Left lung (tissue), 10 donors: Measurements from ENCODE around the gene MYOM1. TPM values are rescaled to one million over a fixed set of nuclear protein-coding genes. Genes with fewer than 3 reads are reported as not detected.

Experiments used
- ATAC-seq: fragments of 200-7000 bp; cut with Tn5 transposase; one replicate; pipeline ENCODE4 v1.9.1; 2020; ENCODE audit warnings: moderate library complexity
- DNase-seq, 4 donors: peaks; one replicate each; pipeline ENCODE4 v3.0.0-alpha.2; 2013 to 2020
- H3K27ac ChIP-seq, 2 donors: fragments of 200-600 bp; sonication (generic) in 1 of 2; one replicate each; pipeline versions ENCODE4 v1.5.0 to v1.8.0; 2020 to 2021
- H3K27me3 ChIP-seq, 2 donors: fragments of 200-600 bp; sonication (generic) in 1 of 2; one replicate each; pipeline versions ENCODE4 v1.5.0 to v1.8.0; 2020 to 2021
- H3K36me3 ChIP-seq, 2 donors: fragments of 200-600 bp; sonication (generic) in 1 of 2; one replicate each; pipeline versions ENCODE4 v1.5.0 to v1.8.0; 2020 to 2021
- H3K4me1 ChIP-seq, 2 donors: fragments of 200-600 bp; one replicate each; pipeline ENCODE4 v1.8.0; 2021
- H3K4me3 ChIP-seq, 2 donors: fragments of 200-600 bp; sonication (generic) in 1 of 2; one replicate each; pipeline versions ENCODE4 v1.5.0 to v1.8.0; 2020 to 2021; ENCODE audit warnings: mild to moderate bottlenecking in 1 of 2
- H3K9me3 ChIP-seq, 2 donors: fragments of 200-600 bp; sonication (generic) in 1 of 2; one replicate each; pipeline versions ENCODE4 v1.5.0 to v1.8.0; 2020 to 2021
- intact Hi-C, 2 donors: fragments of 100-400 bp; cut with DNase I; formaldehyde crosslinking; loops; one replicate each; pipeline versions ENCODE4 v1.11.2 to v1.14.2; 2022
- polyA plus RNA-seq, 6 donors: library from polyadenylated mRNA; unstranded; fragments of 120-200 nt; gene quantifications; one replicate each; pipeline ENCODE4 v1.2.1, GENCODE V29; 2013; ENCODE audit not compliant: insufficient read length in 6 of 6
- total RNA-seq, 2 donors: library from RNA; stranded (reverse); fragmentation: NEBNext Ultra II Directional; extraction: Animal tissue kit (Norgen Biotek cat#: 25700); gene quantifications; one replicate each; pipeline ENCODE4 v1.2.1, GENCODE V29; 2021
- TF ChIP-seq, protein P1 (sequence below), 2 donors: fragments of 200-600 bp; sonication (generic) in 1 of 2; IDR thresholded peaks; one replicate each; pipeline versions ENCODE4 v1.5.0 to v1.8.0; 2021; ENCODE audit warnings: antibody characterized with exemption in 2 of 2
- donor health status: DM: no; HTN: yes; CAD: no.
- donor health status: DM: no; HTN: no; CAD: no.

The MYOM1 gene
- total and polyA plus RNA-seq, 8 donors, result 1.5 to 4.5 (median 2.4) TPM

DNA sequence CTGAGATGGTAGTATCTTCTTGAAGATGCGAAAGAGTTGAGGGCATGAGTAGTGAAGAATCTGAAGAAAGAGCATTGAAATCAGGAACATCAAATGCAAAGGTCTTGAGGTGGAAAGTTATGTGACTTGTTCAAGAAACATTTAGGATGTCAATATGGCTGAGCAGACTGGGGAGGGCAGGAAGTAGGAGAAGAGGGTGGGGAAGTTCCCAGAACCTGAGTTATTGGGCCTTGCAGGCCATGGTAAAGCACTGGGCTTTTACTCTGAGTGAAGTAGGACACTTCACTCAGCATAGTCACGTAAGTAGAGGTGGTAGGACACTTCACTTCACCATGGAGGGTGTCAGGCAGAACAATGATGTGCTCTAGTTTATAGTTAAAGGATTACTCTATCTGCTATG is 16.1 kb upstream of the MYOM1 start:
- no peaks in the 10 kb centered on the region for H3K36me3 ChIP-seq
- peaks cover 0 to 5% of the 10 kb centered on the region in 2 donors for H3K4me1 ChIP-seq
- ATAC-seq (no peak), DNase-seq (no peak)
- no peaks in the 10 kb centered on the region for H3K27me3 ChIP-seq
- no peaks in the 10 kb centered on the region for H3K9me3 ChIP-seq
- TF ChIP-seq, protein P1, sequence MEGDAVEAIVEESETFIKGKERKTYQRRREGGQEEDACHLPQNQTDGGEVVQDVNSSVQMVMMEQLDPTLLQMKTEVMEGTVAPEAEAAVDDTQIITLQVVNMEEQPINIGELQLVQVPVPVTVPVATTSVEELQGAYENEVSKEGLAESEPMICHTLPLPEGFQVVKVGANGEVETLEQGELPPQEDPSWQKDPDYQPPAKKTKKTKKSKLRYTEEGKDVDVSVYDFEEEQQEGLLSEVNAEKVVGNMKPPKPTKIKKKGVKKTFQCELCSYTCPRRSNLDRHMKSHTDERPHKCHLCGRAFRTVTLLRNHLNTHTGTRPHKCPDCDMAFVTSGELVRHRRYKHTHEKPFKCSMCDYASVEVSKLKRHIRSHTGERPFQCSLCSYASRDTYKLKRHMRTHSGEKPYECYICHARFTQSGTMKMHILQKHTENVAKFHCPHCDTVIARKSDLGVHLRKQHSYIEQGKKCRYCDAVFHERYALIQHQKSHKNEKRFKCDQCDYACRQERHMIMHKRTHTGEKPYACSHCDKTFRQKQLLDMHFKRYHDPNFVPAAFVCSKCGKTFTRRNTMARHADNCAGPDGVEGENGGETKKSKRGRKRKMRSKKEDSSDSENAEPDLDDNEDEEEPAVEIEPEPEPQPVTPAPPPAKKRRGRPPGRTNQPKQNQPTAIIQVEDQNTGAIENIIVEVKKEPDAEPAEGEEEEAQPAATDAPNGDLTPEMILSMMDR (IDR thresholded peaks at IDR 0.05), result no peak
- intact Hi-C loops, result no loop called here
- H3K27ac ChIP-seq, result no peak overlapping the region
- no peak overlapping the region for H3K4me3 ChIP-seq

DNA sequence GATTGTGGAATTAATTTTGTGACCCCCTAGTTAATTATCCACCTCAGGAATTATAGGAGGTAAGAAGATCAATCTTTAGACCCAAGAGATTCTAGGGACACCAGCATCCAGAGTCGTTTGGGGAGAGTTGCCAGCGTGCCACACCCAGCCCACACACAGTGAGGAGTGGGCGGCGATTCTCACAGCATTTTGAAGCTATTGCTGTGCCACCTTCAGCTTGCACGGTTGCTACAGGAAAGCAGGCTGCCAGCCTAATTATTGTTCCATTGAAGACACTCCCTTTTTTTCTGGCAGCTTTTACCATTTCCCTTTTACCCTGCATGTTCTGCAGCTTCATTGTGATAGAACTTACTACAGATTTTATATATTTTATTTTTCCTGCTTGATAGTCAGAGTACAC is 14.7 kb upstream of the MYOM1 start:
- no peaks in the 10 kb centered on the region for H3K36me3 ChIP-seq

DNA sequence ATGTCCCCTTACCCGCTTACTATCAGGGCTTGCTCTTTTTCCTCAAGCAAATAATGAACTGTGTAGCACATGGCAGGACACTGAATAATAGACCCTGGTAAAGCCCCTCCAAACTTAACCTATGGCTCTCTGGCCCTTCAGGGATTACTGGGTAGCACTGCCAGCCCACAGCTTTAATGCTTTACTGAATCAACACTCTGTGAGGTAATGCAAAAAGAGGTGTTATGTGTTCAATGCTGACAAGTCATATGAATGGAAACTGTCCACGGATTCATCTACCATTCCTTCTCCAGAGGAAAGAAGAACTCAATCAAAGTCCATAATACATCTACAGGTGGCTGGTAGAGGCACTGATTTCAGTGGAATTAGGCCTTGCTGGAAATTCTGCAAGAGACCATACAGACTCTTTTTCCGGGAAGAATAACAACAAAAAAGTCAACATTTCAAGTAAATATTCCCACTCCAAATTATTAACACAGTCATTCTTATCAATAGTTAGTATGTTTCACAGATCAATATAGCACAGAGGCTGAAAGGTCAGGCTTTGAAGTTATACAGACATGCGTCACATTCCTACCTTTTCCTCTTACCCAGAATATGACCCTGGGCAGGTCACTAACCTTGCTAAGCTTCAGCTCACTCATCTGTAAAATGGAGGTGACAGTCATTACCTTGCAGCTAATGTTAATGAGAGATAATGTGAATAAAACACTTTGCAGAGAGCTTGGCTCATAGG is 13.8 kb upstream of the MYOM1 start:
- intact Hi-C loops, result no loop called here
- ATAC-seq (no peak), DNase-seq (no peak)
- no peaks in the 10 kb centered on the region for H3K36me3 ChIP-seq
- no peaks in the 10 kb centered on the region for H3K9me3 ChIP-seq
- TF ChIP-seq, protein P1 (IDR thresholded peaks at IDR 0.05), result no peak
- no peak overlapping the region for H3K4me3 ChIP-seq
- no peaks in the 10 kb centered on the region for H3K27me3 ChIP-seq
- peaks cover 0 to 5% of the 10 kb centered on the region in 2 donors for H3K4me1 ChIP-seq
- no peak overlapping the region for H3K27ac ChIP-seq

More for the DNA sequence above, 14.7 kb upstream of the MYOM1 start:
- Histone ChIP-seq H3K27me3 (no peaks in the 10 kb centered on the region), H3K4me3 (no peak overlapping the region), H3K27ac (no peak overlapping the region), H3K9me3 (no peaks in the 10 kb centered on the region), H3K4me1 (peaks cover 0 to 5% of the 10 kb centered on the region in 2 donors)
- intact Hi-C loops, result no loop called here
- DNase-seq (no peak), ATAC-seq (no peak)
- TF ChIP-seq, protein P1 (IDR thresholded peaks at IDR 0.05), result no peak

DNA sequence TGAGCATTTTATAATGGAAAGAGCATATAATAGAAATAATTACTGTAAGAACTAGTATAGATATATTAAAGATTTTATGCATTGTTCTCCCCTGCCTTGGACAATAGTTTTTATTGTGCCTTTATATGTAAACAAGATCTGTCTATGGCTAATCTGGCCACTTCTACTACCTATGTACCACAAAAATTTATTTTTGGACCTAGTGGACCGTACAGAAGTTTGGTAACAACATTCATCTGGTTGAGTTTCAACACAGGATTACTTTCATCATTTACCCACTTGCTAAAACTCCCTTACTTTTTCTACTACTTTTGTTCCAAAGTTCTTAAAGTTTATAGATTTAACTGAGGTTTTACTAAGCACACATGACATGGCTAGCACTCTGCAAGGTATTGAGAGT is 13.2 kb upstream of the MYOM1 start:
- ATAC-seq, result no peak
- Histone ChIP-seq H3K27ac (no peak overlapping the region), H3K27me3 (no peaks in the 10 kb centered on the region)

More for the DNA sequence above, 13.2 kb upstream of the MYOM1 start:
- TF ChIP-seq, protein P1 (IDR thresholded peaks at IDR 0.05), result no peak
- no peaks in the 10 kb centered on the region for H3K36me3 ChIP-seq
- intact Hi-C loops, result no loop called here
- no peak overlapping the region for H3K4me3 ChIP-seq
- DNase-seq, result no peak
- H3K9me3 ChIP-seq, result no peaks in the 10 kb centered on the region
- peaks cover 0 to 5% of the 10 kb centered on the region in 2 donors for H3K4me1 ChIP-seq
